Umbilical cord (tissue), 2 donors: ENCODE results near the gene KLHL18. TPM values are rescaled to one million over a fixed set of nuclear protein-coding genes. Genes with fewer than 3 reads are reported as not detected.
"Not testable (repeated sequence)": the region's sequence is repeated elsewhere in the genome, so short reads cannot be mapped to it uniquely, and the experiment has no call there.

ENCODE experiments used
- DNase-seq: peaks from one replicate; pipeline ENCODE4 v3.0.0-alpha.2; 2015; ENCODE audit warnings: low spot score
- total RNA-seq: library from RNA; depleted of rRNA; stranded (reverse); fragments of >200 nt; gene quantifications from one replicate; pipeline ENCODE4 v1.2.3, GENCODE V29; 2014; ENCODE audit warnings: low replicate concordance; ENCODE audit not compliant: insufficient read depth

Gene KLHL18
- total RNA-seq, 1 donor from 2014 or later: 11.8 TPM

DNA sequence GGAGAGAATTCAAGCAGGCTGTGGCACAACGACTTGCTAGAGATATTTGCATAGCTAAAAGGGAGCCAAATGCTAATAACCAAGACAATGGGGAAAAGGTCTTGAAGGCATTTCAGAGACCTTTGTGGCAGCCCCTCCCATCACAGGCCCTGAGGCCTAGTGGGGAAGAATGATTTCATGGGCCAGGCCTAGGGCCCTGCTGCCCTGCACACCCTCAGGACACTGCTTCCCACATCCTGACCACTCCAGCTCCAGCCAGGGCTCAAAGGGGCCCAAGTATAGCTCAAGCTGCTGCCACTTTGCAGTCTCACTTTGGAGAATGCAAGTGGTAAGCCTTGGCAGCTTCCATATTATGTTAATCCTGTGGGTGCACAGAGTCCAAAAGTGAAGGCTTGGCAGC lies 76.6 kb downstream of the KLHL18 start:
- DNase-seq: no peak

DNA sequence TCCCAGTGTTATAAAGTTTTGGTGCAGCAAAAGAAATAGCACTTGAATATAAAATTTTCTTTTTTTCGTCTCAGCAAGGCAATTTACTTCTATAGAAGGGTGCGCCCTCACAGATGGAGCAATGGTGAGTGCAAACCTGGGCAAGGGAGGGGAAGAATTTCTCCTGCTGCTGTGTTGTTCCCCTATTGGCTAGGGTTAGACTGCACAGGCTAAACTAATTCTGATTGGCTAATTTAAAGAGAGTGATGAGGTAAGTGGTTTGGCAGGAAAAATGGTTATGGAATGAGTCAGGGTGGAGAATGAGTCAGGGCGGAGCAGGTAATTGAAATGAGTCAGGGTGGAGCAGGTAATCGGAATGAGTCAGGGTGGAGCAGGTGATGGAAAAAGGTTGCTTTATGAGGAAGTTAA lies 77.4 kb downstream of the KLHL18 start:
- not testable (repeated sequence) for DNase-seq

DNA sequence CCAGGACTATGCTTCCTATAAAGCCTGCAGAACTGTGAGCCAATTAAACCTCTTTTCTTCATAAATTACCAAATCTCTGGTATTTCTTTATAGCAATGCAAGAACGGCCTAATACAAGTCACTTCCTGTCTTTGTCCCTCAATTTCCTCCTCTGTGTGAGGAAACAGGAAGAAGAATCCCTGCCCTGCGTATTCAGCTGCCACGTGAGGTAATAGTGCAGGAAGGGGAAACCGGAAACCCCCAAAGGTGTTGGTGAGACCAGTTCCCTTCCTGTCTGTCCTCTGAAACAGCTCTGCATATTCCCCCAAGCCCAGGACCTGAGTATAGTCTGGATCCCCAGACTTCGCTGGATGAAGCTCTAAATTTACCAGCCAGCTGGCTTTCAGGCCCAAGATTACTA lies 80.0 kb downstream of the KLHL18 start:
- no peak for DNase-seq

DNA sequence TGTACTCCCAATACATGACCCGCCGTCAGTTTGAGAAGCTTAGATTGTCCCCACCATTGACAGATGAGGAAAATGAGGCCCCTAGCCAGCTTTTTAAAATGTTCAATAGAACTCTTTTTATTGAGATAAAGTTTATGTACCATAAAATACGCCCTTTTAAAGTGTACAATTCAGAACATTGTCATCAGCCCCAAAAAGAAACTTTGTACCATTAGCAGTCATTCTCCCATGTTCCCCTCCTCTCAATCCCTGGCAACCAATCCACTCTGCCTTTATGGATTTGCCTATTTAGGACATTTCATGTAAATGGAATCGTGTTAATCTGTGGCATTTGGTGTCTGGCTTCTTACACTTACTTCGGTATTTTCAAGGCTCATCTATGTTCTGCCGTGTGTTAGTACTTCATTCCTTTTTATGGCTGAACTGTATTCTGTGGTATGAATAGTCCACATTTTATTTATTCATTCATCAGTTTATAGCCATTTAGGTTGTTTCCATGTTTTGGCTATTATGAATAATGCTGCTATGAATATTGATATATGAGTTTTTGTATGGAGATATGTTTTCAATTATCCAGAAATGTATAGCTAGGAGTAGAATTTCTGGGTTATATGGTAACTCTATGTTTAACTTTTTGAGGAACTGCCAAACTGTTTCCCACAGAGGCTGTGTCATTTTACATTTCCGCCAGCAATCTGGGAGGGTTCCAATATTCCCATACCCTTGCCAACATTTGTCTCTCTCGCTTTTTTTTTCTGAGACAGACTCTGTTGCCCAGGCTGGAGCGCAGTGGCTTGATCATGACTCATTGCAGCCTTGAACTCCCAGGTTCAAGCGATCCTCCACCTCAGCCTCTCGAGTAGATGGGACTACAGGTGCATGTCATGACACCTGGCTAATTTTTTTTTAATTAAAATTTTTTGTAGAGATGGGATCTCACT lies 82.7 kb downstream of the KLHL18 start:
- DNase-seq: peak; percentile 14

DNA sequence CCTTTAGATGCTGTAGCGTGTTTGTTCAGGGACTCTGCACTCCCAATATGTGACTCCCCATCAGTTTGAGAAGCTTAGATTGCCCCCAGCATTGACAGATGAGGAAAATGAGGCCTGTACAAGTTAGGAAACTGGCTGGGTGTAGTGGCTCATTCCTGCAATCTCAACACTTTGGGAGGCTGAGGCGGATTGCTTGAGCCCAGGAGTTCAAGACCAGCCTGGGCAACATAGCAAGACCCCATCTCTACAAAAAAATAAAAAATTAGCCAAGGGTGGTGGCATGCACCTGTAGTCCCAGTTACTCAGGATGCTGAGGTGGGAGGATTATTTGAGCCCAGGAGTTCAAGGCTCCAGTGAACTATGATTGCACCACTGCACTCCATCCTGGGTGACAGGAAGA lies 84.1 kb downstream of the KLHL18 start:
- DNase-seq: no peak

DNA sequence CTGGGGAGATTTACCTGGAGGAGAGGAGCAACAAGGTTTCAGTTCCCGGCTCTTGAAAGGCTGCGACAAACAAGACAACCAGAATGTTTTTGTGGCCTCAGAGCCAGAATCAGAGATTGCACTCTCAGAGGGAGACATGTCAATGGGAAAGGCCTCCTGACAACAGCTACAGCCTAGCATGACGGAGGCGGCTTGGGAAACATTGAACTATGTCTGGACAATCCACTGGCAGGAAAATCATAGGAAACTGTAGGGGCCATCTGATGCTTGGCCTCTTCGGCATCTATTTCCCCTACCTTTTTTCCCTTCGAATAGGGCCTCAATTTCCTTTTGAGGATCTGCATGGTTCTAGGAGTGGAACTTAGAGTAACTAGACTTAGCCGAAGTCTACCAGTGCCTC lies 84.9 kb downstream of the KLHL18 start:
- no peak for DNase-seq

DNA sequence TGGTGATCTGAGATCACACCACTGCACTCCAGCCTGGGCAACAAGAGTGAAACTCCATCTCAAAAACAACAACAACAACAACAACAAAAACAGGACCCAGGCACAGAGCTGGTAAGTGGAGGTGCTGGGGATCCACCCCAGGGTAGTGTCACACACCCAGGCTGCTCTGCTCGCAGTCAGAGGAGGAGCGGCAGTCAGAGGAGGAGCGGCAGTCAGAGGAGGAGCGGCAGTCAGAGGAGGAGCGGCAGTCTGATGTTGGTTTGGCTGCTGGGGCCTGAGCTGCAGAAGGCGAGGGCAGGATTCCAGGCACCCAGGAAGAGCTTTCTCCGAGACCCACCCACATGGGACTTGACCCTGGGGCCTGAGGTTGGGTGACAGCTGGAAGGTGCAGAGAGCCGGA lies 87.3 kb downstream of the KLHL18 start:
- not testable (repeated sequence) for DNase-seq

DNA sequence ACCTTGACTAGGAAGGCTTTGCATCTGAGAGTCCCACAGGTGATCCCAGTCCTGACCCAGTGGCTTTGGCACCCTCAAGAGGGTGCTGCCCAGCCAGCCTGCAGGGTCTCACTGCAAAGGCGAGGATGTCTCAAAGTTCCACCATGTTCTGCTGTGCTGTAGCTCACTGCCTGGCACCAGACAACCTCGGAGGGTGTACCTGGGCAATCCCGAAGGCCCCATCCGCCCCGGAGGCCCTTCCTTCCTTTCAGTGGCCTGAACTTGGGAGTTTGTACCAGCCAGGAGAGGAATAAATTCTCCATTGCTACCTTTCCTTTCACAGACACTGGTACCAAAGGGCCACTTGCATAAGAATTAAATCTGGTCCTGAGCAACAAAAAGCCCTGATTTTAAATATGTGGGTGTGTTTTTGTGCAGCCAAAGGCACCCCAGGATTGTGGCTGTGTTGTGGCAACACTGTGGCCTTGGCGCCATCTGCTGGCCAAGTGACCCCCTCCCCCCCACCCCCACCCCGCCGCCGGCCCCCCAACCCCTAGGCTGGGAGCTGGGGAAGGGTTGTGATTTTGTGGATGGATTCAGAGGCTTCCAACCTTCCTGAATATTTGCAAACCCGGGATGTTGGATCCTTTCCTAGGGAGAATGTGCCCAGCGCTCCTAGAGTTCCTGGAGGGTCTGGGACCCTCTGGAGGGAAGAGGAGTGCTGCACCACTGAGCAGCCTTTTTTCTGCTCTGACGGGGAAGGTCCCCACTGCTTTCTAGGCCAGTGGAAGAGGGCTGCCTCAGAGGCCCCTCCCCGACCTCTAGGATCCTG lies 88.3 kb downstream of the KLHL18 start:
- DNase-seq: no peak

DNA sequence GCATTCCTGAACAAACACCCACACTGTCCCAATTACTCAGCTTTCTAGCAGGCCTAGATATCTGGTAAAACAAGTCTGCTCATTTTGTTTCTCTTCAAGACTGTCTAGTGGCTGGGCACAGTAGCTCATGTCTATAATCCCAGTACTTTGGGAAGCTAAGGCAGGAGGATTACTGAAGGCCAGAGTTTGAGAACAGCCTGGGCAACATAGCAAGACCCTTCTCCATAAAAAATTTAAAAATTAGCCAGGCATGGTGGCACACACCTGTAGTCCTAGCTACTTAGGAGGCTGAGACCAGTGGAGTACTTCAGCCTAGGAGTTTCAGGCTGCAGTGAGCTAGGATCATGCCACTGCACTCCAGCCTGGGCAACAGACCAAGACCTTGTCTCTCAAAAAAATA lies 91.8 kb downstream of the KLHL18 start:
- no peak for DNase-seq

DNA sequence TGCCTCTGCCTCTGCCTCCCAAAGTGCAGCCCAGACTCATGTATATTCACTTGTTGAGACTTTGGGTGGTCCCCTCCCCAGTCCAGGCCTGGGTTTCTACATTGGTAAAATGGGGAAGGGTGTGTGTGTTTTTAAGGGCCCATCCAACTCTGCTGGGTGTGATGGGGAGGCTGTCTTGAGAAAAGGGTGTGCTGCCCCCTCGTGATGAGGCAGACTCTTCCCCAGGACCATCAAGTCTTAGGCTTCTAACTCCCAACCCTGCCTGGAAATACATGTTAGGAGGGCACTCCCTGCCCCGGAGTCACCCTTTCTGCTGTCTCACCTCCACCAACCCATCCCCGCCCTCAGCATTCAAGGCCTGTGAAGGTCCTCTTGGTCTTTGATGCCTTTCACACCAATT lies 93.6 kb downstream of the KLHL18 start:
- no peak for DNase-seq

DNA sequence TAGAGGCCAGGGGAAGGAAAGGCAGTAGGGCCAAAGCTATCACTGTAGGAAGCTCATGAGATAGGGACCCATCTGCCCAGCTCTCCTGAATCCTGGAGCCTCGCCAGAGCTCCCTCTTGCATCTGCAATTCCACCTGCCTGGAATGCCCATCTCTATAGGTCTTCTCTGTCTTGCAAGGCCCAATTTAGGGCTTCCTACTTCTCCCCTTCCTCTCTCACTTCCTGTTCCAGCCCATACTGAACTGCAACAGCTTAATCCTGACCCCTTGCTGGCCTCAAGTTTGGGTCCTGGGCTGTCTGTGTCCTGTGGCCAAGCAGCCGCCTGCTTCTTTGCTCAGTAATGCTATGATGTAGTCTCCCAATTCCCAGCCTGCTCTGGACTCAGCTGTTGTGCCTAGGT lies 94.4 kb downstream of the KLHL18 start:
- DNase-seq: no peak

DNA sequence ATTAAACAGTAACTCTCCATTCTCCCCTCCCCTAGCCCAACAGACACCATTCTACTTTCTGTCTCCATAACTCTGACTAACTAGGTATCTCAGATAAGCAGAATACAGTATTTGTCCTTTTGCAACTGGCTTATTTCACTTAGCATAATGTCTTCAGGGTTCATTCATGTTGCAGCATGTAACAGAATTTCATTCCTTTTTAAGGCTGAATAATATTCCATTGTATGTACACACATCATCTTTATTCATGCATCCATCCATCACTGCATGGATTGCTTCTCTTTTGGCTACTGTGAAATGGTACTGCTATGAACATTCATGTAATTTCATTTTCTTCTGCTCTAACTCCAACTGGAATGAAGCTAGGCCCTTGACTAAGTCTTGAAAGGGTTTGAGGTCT lies 96.1 kb downstream of the KLHL18 start:
- no peak for DNase-seq

DNA sequence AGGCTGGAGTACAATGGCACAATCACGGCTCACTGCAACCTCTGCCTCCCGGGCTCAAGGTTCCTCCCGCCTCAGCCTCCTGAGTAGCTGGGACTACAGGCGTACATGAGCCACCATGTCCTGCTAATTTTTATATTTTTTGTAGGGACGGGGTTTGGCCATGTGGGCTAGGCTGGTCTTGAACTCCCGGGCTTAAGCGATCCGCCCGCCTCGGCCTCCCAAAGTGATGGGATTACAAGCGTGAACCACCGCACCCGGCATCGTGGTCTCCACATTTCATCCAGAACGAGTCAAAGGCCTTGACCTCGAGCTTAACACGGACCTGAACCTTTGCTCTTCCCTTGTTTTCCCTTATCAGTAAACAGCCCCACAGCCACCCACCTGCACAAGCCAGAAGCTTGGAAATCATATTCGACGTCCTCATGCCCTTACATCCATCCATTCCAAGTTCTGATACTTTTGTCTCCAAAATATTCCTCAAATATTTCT lies 96.7 kb downstream of the KLHL18 start:
- no peak for DNase-seq

DNA sequence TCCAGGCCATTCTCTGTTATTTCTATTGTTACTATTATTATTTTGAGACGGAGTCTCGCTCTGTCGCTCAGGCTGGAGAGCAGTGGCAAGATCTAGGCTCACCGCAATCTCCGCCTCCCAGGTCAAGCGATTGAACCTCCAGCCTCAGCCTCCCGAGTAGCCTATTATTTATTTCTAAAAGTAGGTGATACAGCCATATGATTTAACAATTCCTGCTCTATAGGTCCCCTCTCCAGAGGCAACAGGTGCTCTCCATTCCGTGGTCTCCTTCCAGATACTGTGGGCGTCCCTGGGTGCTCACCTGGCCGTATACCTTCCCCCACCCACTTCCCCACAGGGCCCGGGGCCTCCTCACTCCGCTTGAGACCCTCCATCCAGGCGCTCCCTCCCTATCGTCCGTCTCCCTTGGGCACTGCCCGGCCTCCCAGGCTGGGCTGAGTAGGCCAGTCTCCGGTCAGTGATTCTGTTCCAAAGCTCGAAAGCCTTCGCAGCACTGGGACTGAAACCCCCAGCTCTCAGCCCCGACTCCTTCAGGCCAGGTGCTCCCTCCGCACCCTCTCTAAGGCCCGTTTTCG lies 97.4 kb downstream of the KLHL18 start:
- no peak for DNase-seq

DNA sequence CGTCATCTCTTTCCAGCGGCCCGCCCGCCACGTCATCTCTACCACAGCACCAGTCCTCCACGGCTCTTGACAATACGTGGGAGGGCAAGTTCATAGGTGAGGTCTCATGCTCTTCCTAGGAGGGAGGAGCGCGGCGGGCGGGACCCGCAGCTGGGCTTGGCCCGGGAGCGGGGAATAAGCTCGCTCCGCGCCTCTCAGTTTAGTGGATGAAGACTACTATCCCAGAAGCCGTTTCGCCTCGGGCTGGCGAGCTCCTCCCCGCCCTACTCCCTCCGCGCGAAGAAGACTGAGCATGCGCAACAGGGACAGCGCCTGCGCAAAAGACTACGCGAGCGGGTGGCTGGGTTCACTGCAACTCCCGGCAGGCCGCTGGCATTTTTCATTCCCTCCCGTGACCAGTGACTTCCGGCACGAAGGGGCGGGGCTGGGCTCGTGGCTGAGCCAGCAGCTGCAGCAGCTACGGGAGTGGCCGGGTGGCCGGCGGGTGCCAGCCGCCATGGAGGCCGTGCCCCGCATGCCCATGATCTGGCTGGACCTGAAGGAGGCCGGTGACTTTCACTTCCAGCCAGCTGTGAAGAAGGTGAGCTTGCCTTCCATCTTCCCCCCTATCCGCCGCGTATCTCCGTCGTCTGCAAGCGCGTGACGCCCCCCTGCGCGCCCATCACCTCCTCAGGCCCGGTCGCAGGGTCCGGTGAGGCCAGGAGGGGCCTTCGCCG lies 98.0 kb downstream of the KLHL18 start, which contains the start of gene PTPN23:
TSS of gene PTPN23 (plus strand) at position 421 of the 716 bp plus-strand sequence. CDS start at position 497, 76 bp downstream.
- DNase-seq: peak; percentile 100

DNA sequence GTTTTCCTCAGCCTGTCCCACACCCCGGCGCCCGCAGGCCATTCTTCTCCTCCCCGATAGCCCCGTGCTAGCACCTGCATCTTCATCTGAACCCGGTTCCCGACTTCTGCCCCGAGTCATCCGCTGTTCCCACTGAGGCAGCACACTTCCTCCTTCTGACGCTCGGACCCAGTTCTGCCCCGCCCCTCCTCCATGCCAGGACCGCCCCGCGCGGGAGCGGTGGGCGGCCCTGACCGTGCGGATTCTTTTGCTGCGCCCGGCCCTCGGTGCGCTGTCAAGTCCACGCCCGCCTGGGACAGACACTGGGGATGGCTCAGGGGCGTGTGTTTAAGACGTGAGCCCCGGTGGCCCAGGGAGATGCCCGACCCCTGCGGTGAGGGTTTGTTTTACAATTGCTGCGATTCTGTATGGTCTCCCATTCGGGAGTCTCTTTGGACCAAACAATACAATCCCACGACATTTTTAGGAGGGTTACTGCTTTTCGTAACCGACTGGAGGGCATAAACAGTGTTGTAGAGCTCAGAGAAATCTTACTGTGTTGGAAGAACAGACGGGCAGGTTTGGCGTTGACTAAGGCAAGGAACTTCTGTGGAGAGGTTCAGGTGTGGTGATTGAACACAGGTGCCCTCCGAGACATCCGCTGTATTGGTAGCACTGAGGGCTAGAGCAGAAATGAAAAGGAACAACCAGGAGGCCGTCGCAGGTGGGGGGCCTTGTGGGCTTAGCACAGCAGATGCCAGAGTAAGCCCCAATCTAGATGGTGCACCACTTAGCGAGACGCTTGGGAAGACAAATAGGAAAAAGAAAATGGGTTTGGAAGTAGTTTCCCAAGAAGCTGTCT lies 98.8 kb downstream of the KLHL18 start:
- DNase-seq: peak; percentile 96

DNA sequence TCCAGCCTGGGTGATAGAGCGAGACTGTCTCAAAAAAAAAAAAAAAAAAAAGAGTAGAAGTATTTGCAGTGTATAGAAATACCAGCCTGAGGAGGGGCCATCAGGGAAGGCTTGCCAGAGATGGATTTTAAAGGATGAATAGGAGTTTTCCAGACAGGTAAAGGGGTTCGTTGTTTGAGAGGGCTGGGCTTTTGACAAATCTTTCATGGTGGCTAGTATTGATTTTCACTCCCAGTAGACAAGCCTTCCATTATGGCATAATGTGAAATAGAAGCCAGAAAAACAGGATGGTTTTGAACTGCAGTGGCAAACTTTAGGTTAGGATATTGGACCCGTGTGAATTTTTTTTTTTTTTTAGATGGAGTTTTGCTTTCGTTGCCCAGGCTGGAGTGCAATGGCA lies 101.7 kb downstream of the KLHL18 start:
- DNase-seq: no peak

DNA sequence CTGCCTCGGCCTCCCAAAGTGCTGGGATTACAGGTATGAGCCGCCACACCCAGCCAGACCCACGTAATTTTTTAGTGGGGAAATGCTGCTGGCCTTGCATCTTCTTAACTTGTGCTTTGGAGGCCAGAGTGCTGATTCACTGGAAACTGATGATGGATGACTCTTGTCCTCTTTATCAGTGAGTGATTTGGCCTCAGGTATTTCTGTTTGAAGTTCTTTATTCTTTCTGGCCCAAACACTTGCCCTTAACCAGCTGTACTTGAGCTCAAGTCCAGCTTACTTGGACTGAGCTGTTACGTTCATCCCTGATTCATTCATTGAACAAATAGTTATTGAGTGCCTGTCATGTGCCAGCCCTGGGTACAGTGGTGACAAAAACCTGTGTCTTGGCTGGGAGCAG lies 102.3 kb downstream of the KLHL18 start:
- no peak for DNase-seq

DNA sequence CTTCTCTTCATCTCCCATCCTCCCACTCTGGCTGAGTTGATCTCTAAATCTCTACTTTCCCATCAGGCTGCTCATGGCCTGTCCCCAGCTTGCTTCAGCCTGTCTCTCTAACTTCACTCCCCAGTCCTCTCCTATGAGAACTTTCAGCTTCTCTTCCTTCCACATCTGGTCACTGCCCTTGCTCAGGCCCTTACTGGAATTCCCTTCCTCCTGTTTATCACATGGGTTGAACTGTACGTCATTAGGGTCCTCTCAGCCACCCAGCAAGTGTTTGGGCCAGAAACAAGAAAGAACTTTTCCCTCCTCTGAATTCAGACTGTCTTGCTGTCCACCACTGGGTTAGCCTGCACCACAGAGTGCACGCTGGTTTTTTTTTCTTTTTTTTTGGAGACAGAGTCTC lies 103.1 kb downstream of the KLHL18 start:
- no peak for DNase-seq

DNA sequence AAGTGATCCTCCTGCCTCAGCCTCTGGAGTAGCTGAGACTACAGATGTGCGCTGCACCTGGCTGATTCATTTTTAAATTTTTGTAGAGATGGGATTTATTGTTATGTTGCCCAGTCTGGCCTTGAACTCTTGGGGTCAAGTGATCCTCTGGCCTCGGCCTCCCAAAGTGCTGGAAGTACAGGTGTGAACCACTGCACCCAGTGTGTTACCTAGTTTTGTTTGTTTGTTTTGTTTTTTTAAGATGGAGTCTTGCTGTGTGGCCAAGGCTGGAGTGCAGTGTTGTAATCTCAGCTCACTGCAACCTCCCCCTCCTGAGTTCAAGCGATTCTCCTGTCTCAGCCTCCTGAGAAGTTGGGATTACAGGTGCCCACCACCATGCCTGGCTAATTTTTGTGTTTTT lies 110.2 kb downstream of the KLHL18 start:
- DNase-seq: no peak
